ENCODE measurements around the gene ZNF215. TPM values are rescaled to one million over a fixed set of nuclear protein-coding genes. Genes with fewer than 3 reads are reported as not detected.

ZNF215 gene
- total and polyA plus RNA-seq, 2 of the 8 experiments (the other 6 are each of a cell fraction or from before 2014, with no cell fraction given): 6.4 to 17.9 TPM

DNA sequence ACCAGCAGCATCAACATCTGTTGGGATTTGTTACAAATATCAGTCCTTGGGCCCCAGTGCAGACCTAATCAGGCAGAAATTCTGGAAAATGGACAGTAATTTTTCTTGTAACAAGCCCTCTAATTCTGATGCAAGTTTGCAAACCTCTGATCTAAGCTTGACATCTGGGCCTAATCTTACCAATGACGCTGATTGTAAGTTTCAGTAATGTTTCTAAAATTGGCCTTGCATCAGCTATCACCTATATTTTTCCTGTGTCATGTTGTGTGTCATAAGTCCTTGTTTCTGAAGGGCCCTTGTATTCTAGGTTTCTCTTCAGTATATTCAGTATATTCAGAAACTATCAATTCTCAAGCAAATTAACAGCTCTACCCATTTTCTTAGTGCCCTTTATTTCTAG, 36.4 kb downstream of the ZNF215 start (continued):
- no peak for TF ChIP-seq RNF2 (IDR thresholded peaks at IDR 0.05; ENCODE audit: borderline replicate concordance, low read depth, low read length, missing control alignments, poor library complexity, severe bottlenecking)
- no peak for TF ChIP-seq RFX5 (IDR thresholded peaks at IDR 0.05; ENCODE audit: borderline replicate concordance, low read depth, low read length)
- no peak for TF ChIP-seq NRF1 (IDR thresholded peaks at IDR 0.05; ENCODE audit: low read depth, low read length)
- TF ChIP-seq RBBP5 (IDR thresholded peaks at IDR 0.05; ENCODE audit: borderline replicate concordance, low read depth, low read length): no peak
- TF ChIP-seq POLR2AphosphoS5 (IDR thresholded peaks at IDR 0.05; ENCODE audit: low read depth, low read length): no peak
- TF ChIP-seq CTBP2 (IDR thresholded peaks at IDR 0.05; ENCODE audit: borderline replicate concordance, insufficient read depth, insufficient read length, low read length): no peak
- TF ChIP-seq SIN3A (conservative IDR thresholded peaks at IDR 0.05 in 1 of 2, IDR thresholded peaks at IDR 0.05 in 1 of 2; ENCODE audit: low read depth in 1 of 2, low read length in 2 of 2): no peak
- TF ChIP-seq ZNF274 (IDR thresholded peaks at IDR 0.05; ENCODE audit: borderline replicate concordance, extremely low read depth, low read length): no peak
- no peak for TF ChIP-seq ATF3 (IDR thresholded peaks at IDR 0.05; ENCODE audit: insufficient read depth, low read depth, low read length)
- no peak for TF ChIP-seq MAX (IDR thresholded peaks at IDR 0.05)
- no peak for TF ChIP-seq E2F6 (IDR thresholded peaks at IDR 0.05)
- TF ChIP-seq PHF8 (conservative IDR thresholded peaks at IDR 0.05; ENCODE audit: low read depth, low read length): no peak
- TF ChIP-seq SIRT6 (IDR thresholded peaks at IDR 0.05; ENCODE audit: low read length): no peak
- TF ChIP-seq TAF1 (IDR thresholded peaks at IDR 0.05; ENCODE audit: low read depth, low read length): no peak
- TF ChIP-seq JUN (IDR thresholded peaks at IDR 0.05; ENCODE audit: low read depth, low read length): no peak
- TF ChIP-seq SP4 (IDR thresholded peaks at IDR 0.05; ENCODE audit: low read length): no peak
- TF ChIP-seq RAD21 (IDR thresholded peaks at IDR 0.05 in 1 of 2, conservative IDR thresholded peaks at IDR 0.05 in 1 of 2; ENCODE audit: low read depth in 2 of 2, low read length in 2 of 2): no peak
- TF ChIP-seq KDM4A (IDR thresholded peaks at IDR 0.05; ENCODE audit: low read depth, low read length, severe bottlenecking): no peak
- no peak for TF ChIP-seq FOSL1 (IDR thresholded peaks at IDR 0.05; ENCODE audit: insufficient read depth, low read depth, low read length)

All from H1 (cell line).